Measurements from ENCODE around the gene CCDC78. TPM values are rescaled to one million over a fixed set of nuclear protein-coding genes. Genes with fewer than 3 reads are reported as not detected.

CCDC78 gene
- polyA plus RNA-seq, 1 donor from 2014 or later = 10.7 TPM

DNA sequence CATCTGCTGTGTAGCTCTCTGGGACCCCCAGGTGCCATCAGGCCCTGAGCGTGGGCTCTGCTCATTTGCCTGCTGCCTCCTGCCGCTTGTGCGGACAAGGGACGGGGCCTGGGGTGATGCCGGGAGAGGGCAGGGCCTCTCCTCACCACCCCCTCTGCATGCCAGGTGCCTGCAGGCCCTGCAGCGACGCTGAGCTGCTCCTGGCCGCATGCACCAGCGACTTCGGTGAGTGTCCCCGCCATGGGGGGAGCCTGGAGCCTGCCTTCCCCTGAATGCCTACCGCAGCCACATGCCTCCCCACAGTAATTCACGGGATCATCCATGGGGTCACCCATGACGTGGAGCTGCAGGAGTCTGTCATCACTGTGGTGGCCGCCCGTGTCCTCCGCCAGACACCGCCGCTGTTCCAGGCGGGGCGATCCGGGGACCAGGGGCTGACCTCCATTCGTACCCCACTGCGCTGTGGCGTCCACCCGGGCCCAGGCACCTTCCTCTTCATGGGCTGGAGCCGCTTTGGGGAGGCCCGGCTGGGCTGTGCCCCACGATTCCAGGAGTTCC lies 9.4 kb downstream of the CCDC78 start:
- H3K9me2 ChIP-seq (ENCODE audit: insufficient read depth, low read length) = no peaks in the 10 kb centered on the region
- H3K36me3 ChIP-seq (ENCODE audit: insufficient read depth, low read length) = no peaks in the 10 kb centered on the region
- no peaks in the 10 kb centered on the region for H3K9me3 ChIP-seq (ENCODE audit: low read length)
- no peaks in the 10 kb centered on the region for H3F3A ChIP-seq (ENCODE audit: insufficient read depth, low read length, poor library complexity, severe bottlenecking)
- H2AFZ ChIP-seq (ENCODE audit: low read depth, low read length) = no peak overlapping the region
- H3K27me3 ChIP-seq (ENCODE audit: insufficient read depth, low read depth, low read length) = no peaks in the 10 kb centered on the region
- H3K79me2 ChIP-seq (replicated peaks; ENCODE audit: insufficient read depth, low read length) = peaks cover 13% of the 10 kb centered on the region
- H3K4me2 ChIP-seq (ENCODE audit: low read length) = no peak overlapping the region
- no peaks in the 10 kb centered on the region for H4K20me1 ChIP-seq (ENCODE audit: insufficient read depth)
- peak overlapping the region; percentile 51 for H3K9ac ChIP-seq (ENCODE audit: low read length)
- TF ChIP-seq EZH2 (IDR thresholded peaks at IDR 0.05; ENCODE audit: borderline replicate concordance, insufficient read depth, low read length, poor library complexity, severe bottlenecking) = no peak
- TF ChIP-seq, protein P1, sequence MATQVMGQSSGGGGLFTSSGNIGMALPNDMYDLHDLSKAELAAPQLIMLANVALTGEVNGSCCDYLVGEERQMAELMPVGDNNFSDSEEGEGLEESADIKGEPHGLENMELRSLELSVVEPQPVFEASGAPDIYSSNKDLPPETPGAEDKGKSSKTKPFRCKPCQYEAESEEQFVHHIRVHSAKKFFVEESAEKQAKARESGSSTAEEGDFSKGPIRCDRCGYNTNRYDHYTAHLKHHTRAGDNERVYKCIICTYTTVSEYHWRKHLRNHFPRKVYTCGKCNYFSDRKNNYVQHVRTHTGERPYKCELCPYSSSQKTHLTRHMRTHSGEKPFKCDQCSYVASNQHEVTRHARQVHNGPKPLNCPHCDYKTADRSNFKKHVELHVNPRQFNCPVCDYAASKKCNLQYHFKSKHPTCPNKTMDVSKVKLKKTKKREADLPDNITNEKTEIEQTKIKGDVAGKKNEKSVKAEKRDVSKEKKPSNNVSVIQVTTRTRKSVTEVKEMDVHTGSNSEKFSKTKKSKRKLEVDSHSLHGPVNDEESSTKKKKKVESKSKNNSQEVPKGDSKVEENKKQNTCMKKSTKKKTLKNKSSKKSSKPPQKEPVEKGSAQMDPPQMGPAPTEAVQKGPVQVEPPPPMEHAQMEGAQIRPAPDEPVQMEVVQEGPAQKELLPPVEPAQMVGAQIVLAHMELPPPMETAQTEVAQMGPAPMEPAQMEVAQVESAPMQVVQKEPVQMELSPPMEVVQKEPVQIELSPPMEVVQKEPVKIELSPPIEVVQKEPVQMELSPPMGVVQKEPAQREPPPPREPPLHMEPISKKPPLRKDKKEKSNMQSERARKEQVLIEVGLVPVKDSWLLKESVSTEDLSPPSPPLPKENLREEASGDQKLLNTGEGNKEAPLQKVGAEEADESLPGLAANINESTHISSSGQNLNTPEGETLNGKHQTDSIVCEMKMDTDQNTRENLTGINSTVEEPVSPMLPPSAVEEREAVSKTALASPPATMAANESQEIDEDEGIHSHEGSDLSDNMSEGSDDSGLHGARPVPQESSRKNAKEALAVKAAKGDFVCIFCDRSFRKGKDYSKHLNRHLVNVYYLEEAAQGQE (IDR thresholded peaks at IDR 0.05; ENCODE audit: borderline replicate concordance) = no peak
- TF ChIP-seq SMC3 (conservative IDR thresholded peaks at IDR 0.05; ENCODE audit: poor library complexity) = no peak
- no peak for TF ChIP-seq TAF1 (IDR thresholded peaks at IDR 0.05; ENCODE audit: low read depth)
- TF ChIP-seq, protein P2, sequence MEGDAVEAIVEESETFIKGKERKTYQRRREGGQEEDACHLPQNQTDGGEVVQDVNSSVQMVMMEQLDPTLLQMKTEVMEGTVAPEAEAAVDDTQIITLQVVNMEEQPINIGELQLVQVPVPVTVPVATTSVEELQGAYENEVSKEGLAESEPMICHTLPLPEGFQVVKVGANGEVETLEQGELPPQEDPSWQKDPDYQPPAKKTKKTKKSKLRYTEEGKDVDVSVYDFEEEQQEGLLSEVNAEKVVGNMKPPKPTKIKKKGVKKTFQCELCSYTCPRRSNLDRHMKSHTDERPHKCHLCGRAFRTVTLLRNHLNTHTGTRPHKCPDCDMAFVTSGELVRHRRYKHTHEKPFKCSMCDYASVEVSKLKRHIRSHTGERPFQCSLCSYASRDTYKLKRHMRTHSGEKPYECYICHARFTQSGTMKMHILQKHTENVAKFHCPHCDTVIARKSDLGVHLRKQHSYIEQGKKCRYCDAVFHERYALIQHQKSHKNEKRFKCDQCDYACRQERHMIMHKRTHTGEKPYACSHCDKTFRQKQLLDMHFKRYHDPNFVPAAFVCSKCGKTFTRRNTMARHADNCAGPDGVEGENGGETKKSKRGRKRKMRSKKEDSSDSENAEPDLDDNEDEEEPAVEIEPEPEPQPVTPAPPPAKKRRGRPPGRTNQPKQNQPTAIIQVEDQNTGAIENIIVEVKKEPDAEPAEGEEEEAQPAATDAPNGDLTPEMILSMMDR (IDR thresholded peaks at IDR 0.05; ENCODE audit: poor library complexity, severe bottlenecking) = no peak
- TF ChIP-seq EP300 (conservative IDR thresholded peaks at IDR 0.05; ENCODE audit: poor library complexity, severe bottlenecking) = no peak
- peak overlapping the region; percentile 53 for H3K27ac ChIP-seq (ENCODE audit: low read length)
- peak overlapping the region; percentile 60 for H3K4me3 ChIP-seq (ENCODE audit: low read length)

DNA sequence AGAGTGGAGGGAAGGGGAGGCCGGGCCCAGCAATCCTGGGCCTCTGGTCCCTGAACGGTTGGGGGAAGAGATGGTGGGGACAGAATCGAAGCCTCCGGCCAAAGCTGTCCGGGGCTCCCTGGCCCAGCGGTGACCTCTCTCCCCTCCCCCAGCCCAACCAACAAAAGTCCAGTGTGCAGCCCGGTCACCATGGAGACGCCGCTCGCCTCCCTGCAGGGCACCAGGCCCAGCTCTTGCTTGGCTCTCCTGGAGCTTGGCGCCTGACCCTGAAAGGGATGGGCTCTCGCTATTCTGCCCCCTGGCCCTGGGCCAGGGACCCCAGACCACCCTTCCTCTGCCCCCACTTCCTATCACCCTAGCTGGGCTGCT lies 10.1 kb downstream of the CCDC78 start:
- no peaks in the 10 kb centered on the region for H3F3A ChIP-seq (ENCODE audit: insufficient read depth, low read length, poor library complexity, severe bottlenecking)
- H2AFZ ChIP-seq (ENCODE audit: low read depth, low read length) = no peak overlapping the region
- H3K9me3 ChIP-seq (ENCODE audit: low read length) = no peaks in the 10 kb centered on the region
- no peaks in the 10 kb centered on the region for H3K27me3 ChIP-seq (ENCODE audit: insufficient read depth, low read depth, low read length)
- peak overlapping the region; percentile 60 for H3K4me3 ChIP-seq (ENCODE audit: low read length)
- H3K36me3 ChIP-seq (ENCODE audit: insufficient read depth, low read length) = no peaks in the 10 kb centered on the region
- peak overlapping the region; percentile 58 for H3K27ac ChIP-seq (ENCODE audit: low read length)
- H4K20me1 ChIP-seq (ENCODE audit: insufficient read depth) = no peaks in the 10 kb centered on the region
- no peak for TF ChIP-seq TAF1 (IDR thresholded peaks at IDR 0.05; ENCODE audit: low read depth)
- TF ChIP-seq SMC3 (conservative IDR thresholded peaks at IDR 0.05; ENCODE audit: poor library complexity) = no peak
- peak overlapping the region; percentile 51 for H3K9ac ChIP-seq (ENCODE audit: low read length)
- H3K79me2 ChIP-seq (replicated peaks; ENCODE audit: insufficient read depth, low read length) = peaks cover 17% of the 10 kb centered on the region
- H3K4me2 ChIP-seq (ENCODE audit: low read length) = peak overlapping the region; percentile 35
- H3K9me2 ChIP-seq (ENCODE audit: insufficient read depth, low read length) = no peaks in the 10 kb centered on the region

DNA sequence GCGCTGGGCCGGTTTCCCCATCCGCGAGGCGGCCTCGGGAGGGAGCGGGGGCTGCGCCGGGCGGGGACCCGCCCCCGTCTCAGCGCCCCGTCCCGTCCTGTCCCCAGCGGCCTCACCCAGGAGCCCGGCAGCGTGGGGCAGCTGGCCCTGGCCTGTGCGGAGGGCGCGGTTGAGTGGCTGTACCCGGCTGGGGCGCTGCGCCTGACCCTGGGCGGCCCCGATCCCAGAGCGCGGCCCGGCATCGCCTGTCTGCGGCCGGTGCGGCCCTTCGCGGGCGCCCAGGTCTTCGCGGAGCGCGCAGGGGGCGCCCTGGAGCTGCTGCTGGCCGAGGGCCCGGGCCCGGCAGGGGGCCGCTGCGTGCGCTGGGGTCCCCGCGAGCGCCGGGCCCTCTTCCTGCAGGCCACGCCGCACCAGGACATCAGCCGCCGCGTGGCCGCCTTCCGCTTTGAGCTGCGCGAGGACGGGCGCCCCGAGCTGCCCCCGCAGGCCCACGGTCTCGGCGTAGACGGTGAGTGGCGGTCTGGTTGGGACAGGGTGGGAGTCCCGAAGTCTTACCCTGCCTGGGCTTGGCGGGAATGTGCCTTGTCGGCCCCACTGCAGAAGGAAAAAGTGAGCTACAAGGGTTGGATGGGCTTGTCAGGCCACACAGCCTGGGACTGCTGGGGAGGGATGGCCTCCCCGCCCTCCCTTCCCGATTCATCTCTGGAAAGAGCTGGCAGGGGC lies 10.6 kb downstream of the CCDC78 start:
- H3K9me3 ChIP-seq (ENCODE audit: low read length) = no peaks in the 10 kb centered on the region
- peaks cover 21% of the 10 kb centered on the region for H3K79me2 ChIP-seq (replicated peaks; ENCODE audit: insufficient read depth, low read length)
- peak overlapping the region; percentile 61 for H3K4me3 ChIP-seq (ENCODE audit: low read length)
- H3K27ac ChIP-seq (ENCODE audit: low read length) = peak overlapping the region; percentile 58
- TF ChIP-seq, protein P2 (IDR thresholded peaks at IDR 0.05; ENCODE audit: poor library complexity, severe bottlenecking) = peak; percentile 55
- no peak for TF ChIP-seq EZH2 (IDR thresholded peaks at IDR 0.05; ENCODE audit: borderline replicate concordance, insufficient read depth, low read length, poor library complexity, severe bottlenecking)
- peak; percentile 22 for TF ChIP-seq RAD21 (conservative IDR thresholded peaks at IDR 0.05)
- no peaks in the 10 kb centered on the region for H3K9me2 ChIP-seq (ENCODE audit: insufficient read depth, low read length)
- H3K36me3 ChIP-seq (ENCODE audit: insufficient read depth, low read length) = no peaks in the 10 kb centered on the region
- H3F3A ChIP-seq (ENCODE audit: insufficient read depth, low read length, poor library complexity, severe bottlenecking) = peaks cover 4% of the 10 kb centered on the region
- H3K9ac ChIP-seq (ENCODE audit: low read length) = peak overlapping the region; percentile 51
- H2AFZ ChIP-seq (ENCODE audit: low read depth, low read length) = no peak overlapping the region
- peak overlapping the region; percentile 35 for H3K4me2 ChIP-seq (ENCODE audit: low read length)
- H3K27me3 ChIP-seq (ENCODE audit: insufficient read depth, low read depth, low read length) = no peaks in the 10 kb centered on the region
- H4K20me1 ChIP-seq (ENCODE audit: insufficient read depth) = no peaks in the 10 kb centered on the region

All from neural cell (in vitro differentiated cells).